ENCODE results near the gene MEGF6. TPM values are rescaled to one million over a fixed set of nuclear protein-coding genes. Genes with fewer than 3 reads are reported as not detected.

MEGF6 gene
- total and polyA plus RNA-seq, 2 donors (not counting 3 experiments of a cell fraction or from before 2014, with no cell fraction given) = 22.5 to 63.7 TPM

GRCh38 chr1:3453203-3453761 is 158.0 kb downstream of the MEGF6 start:
- peak; percentile 73 for FAIRE-seq
- peak; percentile 56 for DNase-seq (ENCODE audit: low read depth, low spot score)
- Histone ChIP-seq H3K79me2 (ENCODE audit: control insufficient read depth, insufficient read depth, low read length) (no peaks in the 10 kb centered on the region), H3K4me1 (ENCODE audit: control insufficient read depth, extremely low read depth, insufficient read depth, low read length) (no peaks in the 10 kb centered on the region), H3K9me1 (replicated peaks; ENCODE audit: control insufficient read depth, extremely low read depth, insufficient read depth, low read length) (no peaks in the 10 kb centered on the region), H3K4me3 (replicated peaks in 1 of 3; ENCODE audit: insufficient read depth in 1 of 3, low read depth in 1 of 3, low read length in 3 of 3) (no peak overlapping the region), H3K9me3 (replicated peaks; ENCODE audit: control insufficient read depth, insufficient read depth, low read length) (no peaks in the 10 kb centered on the region), H4K20me1 (replicated peaks; ENCODE audit: control insufficient read depth, extremely low read depth, insufficient read depth, low read length) (no peaks in the 10 kb centered on the region), H3K27ac (ENCODE audit: insufficient read depth, low read depth, low read length) (no peak overlapping the region), H3K27me3 (ENCODE audit: control insufficient read depth in 2 of 2, insufficient read depth in 2 of 2, low read length in 2 of 2) (peaks cover 0 to 3% of the 10 kb centered on the region in 2 experiments), H3K9ac (replicated peaks; ENCODE audit: extremely low read depth, insufficient read depth, low read length) (no peak overlapping the region), H3K36me3 (ENCODE audit: control insufficient read depth in 2 of 2, extremely low read depth in 1 of 2, insufficient read depth in 2 of 2, low read length in 2 of 2) (no peaks in the 10 kb centered on the region), H2AFZ (ENCODE audit: low read depth, low read length) (no peak overlapping the region), H3K4me2 (ENCODE audit: insufficient read depth, low read length) (no peak overlapping the region)
- dilution Hi-C loops (cut with MboI; ENCODE audit: extremely low pct_ligation_motif_present, low sequenced_read_pairs) (no loop called here), intact Hi-C loops (cut with micrococcal nuclease) (loop anchor here (1.0 to 5.0 kb wide), 5 partner anchors 18 to 349 kb away; no protein-coding TSS in a partner anchor)
- ChIA-PET POLR2A (no interaction called here), CTCF (interaction anchor here (0.5 to 4.4 kb wide), 54 partner anchors 9 to 1252 kb away, joined by 3 to 139 read pairs (median 4); partner anchors contain the start of genes LRRC47, PANK4, TPRG1L and WRAP73)
- TF ChIP-seq CTCF (IDR thresholded peaks at IDR 0.05; ENCODE audit: extremely low read depth in 1 of 2, insufficient read depth in 1 of 2, low read depth in 1 of 2, low read length in 2 of 2) (peak; percentile 82 to 94), MAX (IDR thresholded peaks at IDR 0.05; ENCODE audit: insufficient read depth, insufficient read length) (no peak)
- BruUV-seq (replicated peaks) = no TSS peak

- H3K4me1 ChIP-seq (ENCODE audit: control insufficient read depth, extremely low read depth, insufficient read depth, low read length) = no peaks in the 10 kb centered on the region
- H3K9ac ChIP-seq (replicated peaks; ENCODE audit: extremely low read depth, insufficient read depth, low read length) = no peak overlapping the region
- FAIRE-seq (no peak), DNase-seq (ENCODE audit: low read depth, low spot score) (no peak)
- no TSS peak for BruUV-seq (replicated peaks)
- H3K4me2 ChIP-seq (ENCODE audit: insufficient read depth, low read length) = no peak overlapping the region
- H3K4me3 ChIP-seq (replicated peaks in 1 of 3; ENCODE audit: insufficient read depth in 1 of 3, low read depth in 1 of 3, low read length in 3 of 3) = no peak overlapping the region
- no peaks in the 10 kb centered on the region for H4K20me1 ChIP-seq (replicated peaks; ENCODE audit: control insufficient read depth, extremely low read depth, insufficient read depth, low read length)
- ChIA-PET POLR2A (no interaction called here), CTCF (interaction anchor here (0.5 to 4.4 kb wide), 54 partner anchors 9 to 1251 kb away, joined by 3 to 139 read pairs (median 4); partner anchors contain the start of genes LRRC47, PANK4, TPRG1L and WRAP73)
- H3K9me3 ChIP-seq (replicated peaks; ENCODE audit: control insufficient read depth, insufficient read depth, low read length) = no peaks in the 10 kb centered on the region
- no peaks in the 10 kb centered on the region for H3K9me1 ChIP-seq (replicated peaks; ENCODE audit: control insufficient read depth, extremely low read depth, insufficient read depth, low read length)
- peaks cover 0 to 3% of the 10 kb centered on the region in 2 experiments for H3K27me3 ChIP-seq (ENCODE audit: control insufficient read depth in 2 of 2, insufficient read depth in 2 of 2, low read length in 2 of 2)
- no peak overlapping the region for H3K27ac ChIP-seq (ENCODE audit: insufficient read depth, low read depth, low read length)
- dilution Hi-C loops (cut with MboI; ENCODE audit: extremely low pct_ligation_motif_present, low sequenced_read_pairs) = no loop called here
- H3K36me3 ChIP-seq (ENCODE audit: control insufficient read depth in 2 of 2, extremely low read depth in 1 of 2, insufficient read depth in 2 of 2, low read length in 2 of 2) = no peaks in the 10 kb centered on the region
- intact Hi-C loops (cut with micrococcal nuclease) = loop anchor here (1.0 to 5.0 kb wide), 5 partner anchors 18 to 349 kb away; no protein-coding TSS in a partner anchor
- no peak overlapping the region for H2AFZ ChIP-seq (ENCODE audit: low read depth, low read length)
- TF ChIP-seq EZH2 (IDR thresholded peaks at IDR 0.05; ENCODE audit: borderline replicate concordance, low read depth, low read length, severe bottlenecking) (no peak), GATA2 (IDR thresholded peaks at IDR 0.05; ENCODE audit: insufficient read depth, insufficient read length, low read depth, low read length) (no peak), MAX (IDR thresholded peaks at IDR 0.05; ENCODE audit: insufficient read depth, insufficient read length) (no peak), MYC (IDR thresholded peaks at IDR 0.05; ENCODE audit: low read depth, low read length) (no peak)
- H3K79me2 ChIP-seq (ENCODE audit: control insufficient read depth, insufficient read depth, low read length) = no peaks in the 10 kb centered on the region
Measured at GRCh38 chr1:3452866-3453175, 158.5 kb downstream of the MEGF6 start.

All from endothelial cell of umbilical vein (primary cell).